HFFc6 (cell line): Measurements from ENCODE around the gene TTN. TPM values are rescaled to one million over a fixed set of nuclear protein-coding genes. Genes with fewer than 3 reads are reported as not detected.

Source experiments
- DNase-seq: peaks from one replicate; pipeline ENCODE4 v3.0.0-alpha.2; 2018
- H3K27ac Mint-ChIP-seq: 2 replicates; pipeline ENCODE4 v1.8.0; 2020; ENCODE audit warnings: mild to moderate bottlenecking, mixed read lengths
- H3K27me3 Mint-ChIP-seq: 2 replicates; pipeline ENCODE4 v1.8.0; 2021; ENCODE audit warnings: mild to moderate bottlenecking, moderate library complexity, mixed read lengths; ENCODE audit not compliant: insufficient read depth
- H3K36me3 Mint-ChIP-seq: 2 replicates; pipeline ENCODE4 v1.8.0; 2021; ENCODE audit warnings: low read depth, mixed read lengths
- H3K4me1 Mint-ChIP-seq: 2 replicates; pipeline ENCODE4 v1.8.0; 2020; ENCODE audit warnings: low read depth, mixed read lengths
- H3K4me3 Mint-ChIP-seq: 2 replicates; pipeline ENCODE4 v1.8.0; 2020; ENCODE audit warnings: mild to moderate bottlenecking, moderate library complexity, mixed read lengths
- H3K9me3 Mint-ChIP-seq: 2 replicates; pipeline ENCODE4 v1.8.0; 2020; ENCODE audit warnings: mild to moderate bottlenecking, mixed read lengths
- long read RNA-seq: library from polyadenylated mRNA; unstranded; transcript quantifications from one replicate; pipeline ENCODE4 v2.0.0, GENCODE V29; 2019
- total RNA-seq, 6 experiments: library from RNA; stranded (reverse); fragmentation: NEBNext Ultra II Directional; extraction: Animal tissue kit (Norgen Biotek cat#: 25700); gene quantifications; 2 replicates in 1 of 6; 3 replicates in 5 of 6; pipeline ENCODE4 v1.2.3, GENCODE V29; 2021
- TF ChIP-seq, protein P1 (sequence below): fragments of 200-600 bp; sonication (generic); IDR thresholded peaks from 2 replicates; pipeline ENCODE4 v1.5.0; 2021; ENCODE audit warnings: antibody characterized with exemption, mild to moderate bottlenecking

Gene TTN
- under 1 TPM; 0.17 to 0.33 (median 0.23) TPM for total RNA-seq
- long read RNA-seq = 0 reads

DNA sequence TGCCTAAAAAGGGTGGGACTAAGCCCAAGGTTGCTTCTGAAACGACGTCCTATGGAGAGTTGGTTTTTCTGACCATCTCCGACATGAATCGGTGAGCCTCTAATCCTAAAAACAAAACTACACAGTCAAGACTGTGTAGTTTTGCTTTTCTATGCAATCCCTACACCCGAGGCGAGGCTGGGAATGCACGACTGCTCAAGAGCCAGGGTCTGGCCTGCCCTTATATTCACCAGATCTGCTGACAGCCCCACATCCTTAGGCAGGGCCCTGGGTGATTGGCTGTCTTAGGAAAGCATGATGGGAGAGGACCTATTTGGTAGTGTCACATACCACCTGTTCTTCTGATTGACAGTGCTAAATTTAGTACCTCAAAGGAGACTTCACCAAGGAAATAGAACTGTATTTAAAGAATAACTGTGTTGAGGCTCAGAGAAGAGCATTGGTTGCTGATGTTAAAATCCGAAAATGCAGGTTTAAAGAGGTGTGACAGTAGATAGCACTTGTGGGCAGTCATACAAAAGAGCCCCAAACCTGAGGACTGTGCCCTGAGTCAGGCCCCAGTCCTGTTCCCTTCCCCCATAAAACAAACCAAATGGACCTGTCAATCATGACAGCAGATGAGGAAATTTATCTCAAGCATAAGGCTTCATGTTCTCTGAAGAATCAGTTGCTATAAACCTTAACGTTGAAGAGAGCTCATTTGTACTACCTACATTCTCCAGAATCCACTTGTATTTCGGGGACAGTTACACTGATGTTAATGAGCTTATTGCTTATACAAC lies at the start of gene TTN:
TSS of gene TTN (minus strand) at position 197 of the 782 bp plus-strand sequence. CDS start 2,781 bp downstream, outside the sequence.
- TF ChIP-seq, protein P1, sequence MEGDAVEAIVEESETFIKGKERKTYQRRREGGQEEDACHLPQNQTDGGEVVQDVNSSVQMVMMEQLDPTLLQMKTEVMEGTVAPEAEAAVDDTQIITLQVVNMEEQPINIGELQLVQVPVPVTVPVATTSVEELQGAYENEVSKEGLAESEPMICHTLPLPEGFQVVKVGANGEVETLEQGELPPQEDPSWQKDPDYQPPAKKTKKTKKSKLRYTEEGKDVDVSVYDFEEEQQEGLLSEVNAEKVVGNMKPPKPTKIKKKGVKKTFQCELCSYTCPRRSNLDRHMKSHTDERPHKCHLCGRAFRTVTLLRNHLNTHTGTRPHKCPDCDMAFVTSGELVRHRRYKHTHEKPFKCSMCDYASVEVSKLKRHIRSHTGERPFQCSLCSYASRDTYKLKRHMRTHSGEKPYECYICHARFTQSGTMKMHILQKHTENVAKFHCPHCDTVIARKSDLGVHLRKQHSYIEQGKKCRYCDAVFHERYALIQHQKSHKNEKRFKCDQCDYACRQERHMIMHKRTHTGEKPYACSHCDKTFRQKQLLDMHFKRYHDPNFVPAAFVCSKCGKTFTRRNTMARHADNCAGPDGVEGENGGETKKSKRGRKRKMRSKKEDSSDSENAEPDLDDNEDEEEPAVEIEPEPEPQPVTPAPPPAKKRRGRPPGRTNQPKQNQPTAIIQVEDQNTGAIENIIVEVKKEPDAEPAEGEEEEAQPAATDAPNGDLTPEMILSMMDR = no peak
- H3K4me3 Mint-ChIP-seq = no peak within 1 kb of the TSS
- no peaks in the 10 kb centered on the region for H3K9me3 Mint-ChIP-seq
- H3K36me3 Mint-ChIP-seq = no peaks in the 10 kb centered on the region
- no peaks in the 10 kb centered on the region; the same call in 1 of the 2 replicates for H3K4me1 Mint-ChIP-seq
- no peaks in the 10 kb centered on the region; the same call in 1 of the 2 replicates for H3K27me3 Mint-ChIP-seq
- no peak for DNase-seq
- H3K27ac Mint-ChIP-seq = no peak within 1 kb of the TSS

DNA sequence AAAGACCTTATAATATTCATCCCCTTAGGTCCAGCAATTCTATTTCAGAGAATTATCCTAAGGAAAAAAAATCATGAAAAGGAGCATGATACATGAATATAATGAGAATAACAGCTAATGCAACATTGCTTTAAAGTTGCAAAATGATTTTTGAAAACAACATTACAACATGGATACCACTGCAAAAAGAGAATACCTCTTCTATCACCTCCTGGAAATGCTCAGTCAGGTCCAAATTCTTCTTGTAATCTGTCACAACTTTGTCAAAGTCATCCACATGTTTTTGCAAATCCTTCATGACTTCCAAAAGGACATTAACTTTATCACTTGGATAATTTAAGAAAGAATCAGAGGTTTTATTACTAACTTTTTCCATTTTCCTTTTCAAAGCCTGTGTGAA lies 47.9 kb upstream of the TTN start:
- TF ChIP-seq, protein P1 = no peak
- H3K27ac Mint-ChIP-seq = no peak overlapping the region
- H3K27me3 Mint-ChIP-seq = peaks cover 3% of the 10 kb centered on the region
- H3K4me1 Mint-ChIP-seq = peaks cover 27% of the 10 kb centered on the region
- H3K36me3 Mint-ChIP-seq = no peaks in the 10 kb centered on the region
- H3K4me3 Mint-ChIP-seq = no peak overlapping the region
- no peaks in the 10 kb centered on the region for H3K9me3 Mint-ChIP-seq
- no peak for DNase-seq

DNA sequence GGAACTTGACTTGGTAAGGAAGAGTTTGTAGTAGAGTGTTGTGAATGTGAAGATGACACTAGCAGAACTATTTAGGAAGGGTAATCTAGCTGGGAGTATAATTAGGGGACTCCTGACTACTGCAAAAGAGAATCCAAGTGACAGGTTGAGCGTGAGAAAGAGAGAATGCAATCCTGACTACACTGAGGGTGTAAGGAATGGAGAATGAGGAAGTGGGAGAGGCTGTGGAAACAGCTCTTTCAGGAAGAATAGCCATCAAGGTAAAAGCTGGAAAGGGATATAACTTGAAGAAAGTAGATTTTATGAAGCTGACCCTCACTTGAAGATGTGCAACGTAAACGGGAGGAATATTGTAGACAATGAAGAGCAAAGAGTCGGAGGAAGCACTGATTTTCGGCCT lies 41.1 kb upstream of the TTN start:
- no peak overlapping the region for H3K4me3 Mint-ChIP-seq
- TF ChIP-seq, protein P1 = no peak
- H3K27me3 Mint-ChIP-seq = peaks cover 3% of the 10 kb centered on the region
- DNase-seq = no peak
- H3K27ac Mint-ChIP-seq = no peak overlapping the region
- H3K4me1 Mint-ChIP-seq = peaks cover 32% of the 10 kb centered on the region
- H3K9me3 Mint-ChIP-seq = no peaks in the 10 kb centered on the region
- no peaks in the 10 kb centered on the region for H3K36me3 Mint-ChIP-seq

DNA sequence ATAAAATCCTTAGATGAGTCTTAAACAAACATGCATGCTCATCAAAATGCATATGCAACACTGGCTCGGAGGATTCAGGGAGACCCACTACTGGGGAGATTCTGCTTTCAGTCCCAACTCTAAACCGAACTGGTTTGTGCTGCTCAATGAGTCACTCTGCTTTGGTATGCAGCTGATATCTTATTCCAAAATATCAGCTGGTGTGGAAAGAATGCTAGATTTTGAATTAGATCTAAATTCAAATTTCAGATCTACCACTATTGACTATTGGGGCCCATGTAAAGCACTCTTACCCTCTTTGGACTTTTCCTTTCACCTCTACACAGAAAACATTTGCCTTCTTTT lies 39.2 kb upstream of the TTN start:
- DNase-seq = no peak
- Mint-ChIP-seq H3K9me3 (no peaks in the 10 kb centered on the region), H3K36me3 (no peaks in the 10 kb centered on the region), H3K27ac (no peak overlapping the region), H3K27me3 (no peaks in the 10 kb centered on the region; the same call in 1 of the 2 replicates), H3K4me1 (peaks cover 23% of the 10 kb centered on the region), H3K4me3 (no peak overlapping the region; the same call in 1 of the 2 replicates)
- TF ChIP-seq, protein P1 = no peak

DNA sequence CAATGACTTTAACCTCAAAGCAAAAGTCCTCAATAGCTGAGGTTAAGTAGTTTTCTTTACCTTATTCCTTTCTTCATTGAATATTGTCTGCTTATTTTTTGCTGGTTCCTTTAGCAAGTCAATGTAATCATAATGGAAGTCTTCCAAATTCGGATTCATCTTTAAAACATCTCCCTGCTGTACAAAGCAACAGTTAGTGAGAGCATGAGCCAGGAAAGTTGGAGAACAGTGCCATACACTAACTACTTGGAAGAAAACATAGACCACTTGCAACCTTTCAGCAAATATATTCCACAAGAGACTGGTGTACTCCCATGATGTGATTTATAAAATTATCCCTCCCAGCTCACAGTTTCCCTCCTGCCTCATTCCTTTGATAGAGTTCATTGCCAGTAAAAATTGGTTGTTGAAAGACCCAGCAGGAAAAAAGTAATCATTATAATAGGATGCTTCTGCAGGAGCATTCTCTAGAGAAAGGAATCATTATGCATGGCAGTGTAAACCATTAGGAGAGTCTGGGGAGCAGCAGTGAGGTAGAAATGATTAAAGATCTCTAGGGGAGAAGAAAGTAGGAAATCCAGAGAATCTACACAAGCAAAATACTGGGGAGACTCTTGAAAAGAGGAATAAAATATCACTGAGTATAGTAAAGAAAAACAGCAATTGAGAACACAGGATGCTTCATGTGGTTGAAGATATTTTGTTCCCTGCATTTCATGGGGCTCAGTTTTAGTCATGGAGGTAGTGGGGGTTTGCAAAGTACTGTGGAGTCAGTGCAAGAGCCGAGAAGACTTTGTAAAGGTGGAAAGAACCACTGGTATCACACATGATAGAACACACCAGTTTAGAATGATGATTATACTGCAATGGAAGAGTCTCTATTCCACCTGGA lies 38.6 kb upstream of the TTN start:
- TF ChIP-seq, protein P1 = no peak
- H3K27me3 Mint-ChIP-seq = no peaks in the 10 kb centered on the region; the same call in 1 of the 2 replicates
- H3K36me3 Mint-ChIP-seq = no peaks in the 10 kb centered on the region
- no peaks in the 10 kb centered on the region for H3K9me3 Mint-ChIP-seq
- peak; percentile 53 for DNase-seq
- H3K4me1 Mint-ChIP-seq = peaks cover 23% of the 10 kb centered on the region
- peak overlapping the region; percentile 12; the same call in 1 of the 2 replicates for H3K4me3 Mint-ChIP-seq
- H3K27ac Mint-ChIP-seq = peak overlapping the region; percentile 28; the same call in 1 of the 2 replicates
